Effector CD4-positive, alpha-beta T cell (primary cell): ENCODE measurements around the gene FZR1.
A peak's percentile ranks its signal among the peaks of the same experiment; 100 is the strongest.
"Not testable (repeated sequence)": the region's sequence is repeated elsewhere in the genome, so short reads cannot be mapped to it uniquely, and the experiment has no call there.

Source experiments
- DNase-seq: peaks from one replicate; pipeline ENCODE4 v3.0.0-alpha.2; 2020

FZR1 gene

GRCh38 chr19:3497757-3498520 lies 8.2 kb upstream of the FZR1 start:
- DNase-seq, result no peak

- DNase-seq, result no peak
Observed at GRCh38 chr19:3499738-3500428, 6.2 kb upstream of the FZR1 start.

DNA sequence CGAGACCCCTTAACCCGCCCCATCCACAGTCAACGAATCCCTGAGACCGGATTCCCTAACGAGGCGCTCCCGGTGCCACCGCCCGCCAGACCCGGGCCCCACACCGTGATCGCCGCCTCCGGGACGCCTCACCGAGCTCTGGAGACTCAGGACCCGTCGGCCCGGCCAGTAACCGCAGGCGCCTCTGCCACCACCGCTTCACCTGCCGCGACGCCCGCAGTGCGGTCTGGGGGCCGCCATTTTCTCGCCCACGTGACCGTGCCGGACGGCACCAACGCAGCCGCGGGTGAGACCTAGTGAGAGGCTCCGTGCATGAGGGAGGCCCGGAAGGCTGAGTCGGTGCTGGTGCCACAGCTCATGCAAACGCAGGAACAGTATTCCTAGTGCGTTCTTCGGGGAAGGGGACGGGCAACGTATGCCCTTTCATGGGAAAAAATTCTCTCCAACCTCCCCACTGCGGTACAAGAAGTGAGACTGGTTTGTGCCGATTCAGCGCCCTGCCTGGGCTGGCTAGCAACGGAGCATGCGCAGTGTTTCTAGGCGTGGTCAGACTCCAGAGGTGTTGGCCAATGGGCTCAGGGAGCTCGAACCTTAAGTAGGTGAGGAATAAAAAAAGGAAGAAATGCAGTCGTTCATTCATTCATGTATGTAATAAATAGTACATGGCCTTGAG lies 5.5 kb upstream of the FZR1 start, which contains the start of gene DOHH:
Gene DOHH (minus strand): TSS at position 246 of the 673 bp plus-strand sequence. CDS start 3,860 bp downstream, outside the sequence.
- peak; percentile 92 for DNase-seq

GRCh38 chr19:3501780-3502179 lies 4.3 kb upstream of the FZR1 start:
- no peak for DNase-seq

DNA sequence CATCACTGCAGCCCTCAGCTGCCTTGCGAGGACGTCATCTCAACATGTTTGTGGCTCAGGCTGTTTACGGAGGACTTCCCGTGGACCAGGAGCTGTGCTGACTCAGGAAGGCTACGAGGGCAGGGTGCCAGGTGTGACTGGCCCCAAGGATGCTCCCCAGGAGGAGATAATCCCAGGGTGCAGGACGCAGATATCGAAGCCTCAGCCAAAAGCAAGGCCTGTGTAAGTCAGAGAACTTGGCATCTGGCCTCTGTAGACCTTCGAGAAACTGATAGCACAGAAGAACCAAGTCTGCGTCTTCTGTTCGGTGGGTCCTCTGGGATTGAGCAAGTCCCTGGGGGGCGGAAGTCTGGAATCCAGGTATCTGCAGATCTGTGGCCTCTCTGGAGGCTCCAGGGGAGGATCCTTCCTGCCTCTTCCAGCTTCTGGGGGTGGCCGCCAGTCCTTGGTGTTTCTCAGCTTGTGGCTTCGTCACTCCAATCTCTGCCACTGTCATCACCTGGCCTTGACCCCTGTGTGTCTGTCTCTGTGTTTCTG lies 3.0 kb upstream of the FZR1 start:
- DNase-seq, result no peak

- DNase-seq, result no peak
Observed at GRCh38 chr19:3504735-3505134, 1.4 kb upstream of the FZR1 start.

GRCh38 chr19:3506384-3507340 lies 551 bp downstream of the FZR1 start:
- peak; percentile 21 for DNase-seq

DNA sequence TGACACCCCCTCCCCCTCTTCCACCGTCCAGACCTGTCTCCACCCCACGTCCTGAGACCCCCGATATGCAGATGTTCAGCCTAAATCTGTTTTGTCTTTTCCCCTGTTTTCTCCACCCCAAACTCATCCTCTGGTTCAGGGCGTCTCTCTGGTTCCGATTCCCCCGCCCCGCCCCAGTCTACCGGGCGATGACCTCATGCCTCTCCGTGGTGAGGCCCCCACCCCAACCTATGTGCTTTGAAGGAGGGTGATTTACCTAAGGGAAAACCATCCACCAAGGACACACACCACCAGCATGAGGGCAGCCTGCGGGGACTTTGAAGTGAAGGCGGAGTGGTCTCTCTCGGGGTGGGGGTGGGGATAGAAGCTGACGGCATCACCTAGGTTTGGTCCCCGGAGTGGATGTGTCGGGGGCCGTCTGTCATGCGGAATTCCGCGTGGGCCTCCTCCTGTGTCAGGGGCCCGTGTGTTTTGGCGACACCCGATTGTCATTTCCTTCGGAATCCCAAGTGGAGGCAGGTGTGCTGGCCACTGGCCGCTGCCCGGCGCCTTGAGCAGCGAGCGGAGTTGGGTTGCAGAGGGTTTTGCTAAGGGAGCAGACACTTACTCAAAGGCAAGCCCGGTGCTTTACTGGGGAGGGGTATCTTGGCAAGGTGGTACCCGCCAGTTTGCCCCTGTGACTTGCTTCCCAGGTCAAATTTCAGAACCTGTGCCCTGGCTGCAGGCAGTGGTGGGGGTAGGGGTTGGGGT lies 1.4 kb downstream of the FZR1 start:
- DNase-seq, result peak; percentile 40

- not testable (repeated sequence) for DNase-seq
Observed at GRCh38 chr19:3508121-3508661, 2.1 kb downstream of the FZR1 start.

DNA sequence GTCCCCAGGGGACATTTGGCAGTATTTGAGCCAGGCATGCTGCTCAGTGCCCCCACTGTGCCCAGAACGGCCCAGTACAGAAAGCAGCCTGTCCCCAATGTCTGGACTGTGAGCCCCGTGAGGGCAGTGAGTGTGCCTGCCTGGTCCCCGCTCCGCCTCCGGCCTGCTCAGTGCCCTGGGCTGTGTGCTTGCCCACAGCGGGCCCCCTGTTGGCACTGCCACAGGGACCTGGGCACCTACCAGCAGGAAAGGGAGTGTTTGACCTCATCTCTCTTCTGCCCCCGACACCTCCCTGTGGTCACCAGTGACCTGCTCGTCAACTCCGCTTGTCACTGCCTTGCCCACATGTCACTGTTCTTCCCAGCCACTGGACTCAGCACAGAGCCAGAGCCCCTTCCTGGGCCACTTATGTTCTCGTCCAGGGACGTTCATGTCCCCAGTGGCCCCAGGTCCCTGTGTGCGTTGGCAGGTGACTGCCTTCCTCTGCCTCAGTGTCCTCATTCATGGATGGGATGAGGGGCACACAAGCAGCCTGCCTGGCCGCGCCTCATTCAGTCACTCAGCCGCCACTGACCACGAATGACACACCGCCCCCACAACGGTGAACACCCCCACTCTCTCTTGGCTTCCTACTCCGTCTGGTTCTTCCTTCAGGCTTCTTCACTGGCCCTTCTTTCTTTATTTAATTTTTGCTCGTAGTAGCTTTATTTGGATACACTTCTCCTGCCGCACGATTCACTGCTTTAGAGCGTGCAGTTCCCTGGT lies 2.8 kb downstream of the FZR1 start:
- DNase-seq, result no peak

DNA sequence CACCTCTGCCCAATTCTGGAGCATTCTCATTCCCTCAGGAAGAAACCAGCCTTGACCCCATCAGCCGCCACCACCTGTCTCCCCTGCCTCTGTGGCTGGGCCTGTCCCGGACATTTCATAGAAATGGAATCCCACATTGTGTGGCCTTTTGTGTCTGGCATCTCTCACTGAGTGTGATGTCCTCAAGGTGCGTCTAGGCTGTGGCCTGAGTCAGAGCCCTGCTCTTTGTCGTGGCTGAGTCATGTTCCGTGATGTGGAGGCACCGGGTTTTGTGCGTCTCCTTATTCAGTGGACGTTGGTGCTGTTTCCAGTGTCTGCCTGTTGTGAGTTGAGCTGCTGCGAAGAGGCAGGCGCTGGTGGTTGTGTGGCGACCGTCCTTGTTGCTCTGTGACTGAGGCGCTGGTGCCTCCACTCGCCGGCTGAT lies 3.5 kb downstream of the FZR1 start:
- no peak for DNase-seq

DNA sequence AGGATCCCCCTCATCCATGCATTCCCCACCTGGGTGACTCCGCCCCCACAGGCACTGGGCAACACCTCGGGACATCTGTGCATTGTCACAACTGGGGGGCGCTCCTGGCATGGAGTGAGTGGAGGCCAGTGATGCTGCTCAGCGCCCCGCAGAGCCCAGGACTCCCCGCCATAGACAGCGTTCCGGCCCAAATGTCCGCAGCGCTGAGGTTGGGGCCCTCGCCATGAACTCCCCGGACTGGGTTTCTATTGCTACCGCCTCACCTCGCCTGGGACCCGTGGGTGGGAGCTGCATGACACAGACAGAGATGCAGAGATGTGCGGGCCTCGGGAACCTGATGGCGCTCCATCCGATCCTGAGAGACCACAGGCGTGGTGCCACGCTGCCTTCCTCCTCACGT lies 4.6 kb downstream of the FZR1 start:
- DNase-seq, result no peak

DNA sequence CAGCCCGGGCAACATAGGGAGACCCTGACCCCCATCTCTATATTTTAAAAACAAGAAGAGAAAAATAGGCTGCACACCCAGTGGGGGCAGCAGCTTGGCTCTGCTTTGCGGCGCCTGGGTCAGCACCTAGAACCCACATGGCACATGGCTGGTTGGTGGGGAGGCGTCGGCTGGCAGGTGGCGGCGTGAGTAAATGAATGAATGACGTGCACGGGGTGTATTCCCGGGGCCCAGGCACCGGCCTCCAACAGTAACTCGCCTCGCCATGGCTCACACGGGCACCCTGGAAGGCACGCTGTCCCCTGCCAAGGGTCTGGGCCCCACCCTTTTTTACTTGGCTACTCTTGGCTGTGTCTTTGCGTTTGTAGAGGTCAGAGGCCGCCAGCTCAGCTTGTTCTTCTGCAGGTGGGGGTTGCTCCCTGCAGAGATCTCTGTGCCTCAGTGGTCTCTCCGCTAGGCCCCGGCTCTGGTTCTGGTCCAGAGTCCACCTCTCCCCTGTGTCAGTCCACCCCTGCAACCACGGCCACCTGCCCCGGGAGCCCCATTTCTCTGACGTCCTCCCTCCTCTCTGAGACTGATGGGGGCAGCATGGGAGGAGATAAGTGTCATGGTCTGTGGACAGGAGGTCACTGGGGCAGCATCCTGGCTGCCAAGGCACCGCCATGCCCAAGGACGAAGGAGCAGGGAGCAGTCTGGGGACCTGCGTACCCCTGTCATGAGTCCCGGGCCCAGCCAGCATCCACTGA lies 5.6 kb downstream of the FZR1 start:
- DNase-seq, result no peak

GRCh38 chr19:3512562-3513228 lies 6.6 kb downstream of the FZR1 start:
- no peak for DNase-seq

DNA sequence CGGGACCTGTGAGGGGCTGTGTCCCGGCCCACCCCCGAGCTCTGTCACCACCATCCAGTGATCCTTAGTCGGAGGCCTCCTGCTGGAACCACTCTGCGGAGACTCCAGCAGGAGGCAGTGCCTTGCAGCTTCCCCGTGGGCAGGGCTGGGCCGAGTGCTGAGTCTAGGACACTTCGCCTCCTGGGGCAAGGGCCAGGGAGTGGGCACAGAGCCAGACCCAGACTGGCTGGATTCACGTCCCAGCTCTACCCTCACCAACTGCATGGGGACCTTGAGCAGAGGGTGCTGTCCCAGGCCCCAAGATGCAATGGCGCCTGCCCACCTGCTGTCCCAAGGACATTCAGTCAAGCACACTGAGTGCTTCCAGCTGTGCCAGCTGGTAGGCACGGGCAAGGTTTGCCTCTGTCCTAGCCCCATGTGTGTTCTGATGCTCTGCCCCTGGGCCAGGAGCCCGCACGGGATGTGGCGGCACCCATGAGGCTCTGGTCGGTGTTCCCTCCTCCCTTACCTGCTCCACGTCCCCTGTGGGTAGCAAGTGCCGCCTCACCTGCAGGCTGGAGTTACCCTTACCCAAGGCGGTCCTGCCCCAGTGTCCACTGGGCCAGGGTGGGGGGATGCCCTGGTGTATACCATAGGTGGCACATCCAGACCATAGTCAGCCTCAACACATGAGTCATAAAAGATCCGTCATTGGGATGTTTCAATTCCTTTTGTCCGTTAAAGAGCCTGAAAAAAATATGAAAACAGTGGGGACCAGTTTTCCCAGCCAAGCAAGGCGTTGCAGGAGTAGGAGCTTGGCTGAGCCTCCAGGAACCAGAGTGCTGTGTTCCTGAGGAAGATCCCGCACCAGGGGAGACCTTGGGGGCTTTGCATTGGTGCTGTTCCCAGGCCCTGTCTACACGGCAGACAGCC lies 7.4 kb downstream of the FZR1 start:
- no peak for DNase-seq

DNA sequence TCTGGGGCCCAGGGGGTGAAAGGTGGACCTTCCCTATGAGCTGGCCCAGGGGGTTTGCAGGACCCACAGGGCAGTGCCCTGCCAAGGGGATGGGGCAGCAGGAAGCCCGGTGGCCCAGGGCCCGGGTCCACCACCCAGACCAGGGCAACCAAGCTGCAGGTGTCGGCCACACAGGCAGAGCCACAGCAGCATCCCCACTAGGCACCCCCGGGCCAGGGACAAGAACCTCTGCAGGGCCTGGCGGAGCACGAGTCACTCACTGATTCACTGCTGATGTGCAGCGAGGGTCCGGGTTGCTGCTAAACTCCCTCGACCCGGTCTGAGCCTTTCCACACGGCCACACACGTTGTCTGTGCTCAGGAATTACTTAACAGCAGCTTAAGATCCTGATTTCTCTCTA lies 8.8 kb downstream of the FZR1 start:
- DNase-seq, result no peak

DNA sequence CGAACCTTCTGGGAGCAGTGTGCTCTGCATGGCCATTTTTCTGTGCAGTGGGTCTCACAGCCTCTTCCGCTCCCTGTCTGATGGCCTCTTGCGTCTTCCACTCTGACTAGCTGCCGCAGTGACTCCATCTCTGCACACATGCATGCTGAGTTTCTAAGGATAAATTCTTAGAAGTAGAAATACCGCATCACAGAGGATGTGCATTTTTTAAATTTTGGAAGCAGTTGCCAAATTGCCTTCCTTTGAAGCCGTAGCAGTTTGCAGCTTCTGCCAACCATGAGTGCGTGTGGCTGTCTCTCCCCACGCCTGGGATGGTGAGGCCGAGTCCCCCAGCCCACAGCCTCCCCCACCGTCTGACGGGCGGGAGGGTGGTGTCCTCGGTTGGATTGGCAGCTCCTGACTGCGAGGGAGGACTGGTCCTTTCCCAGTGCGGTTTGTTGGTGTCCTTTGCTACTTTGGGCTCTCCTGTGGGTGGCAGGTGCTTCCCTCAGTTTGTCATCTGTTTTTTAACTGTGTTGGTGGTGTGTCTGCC lies 9.8 kb downstream of the FZR1 start:
- no peak for DNase-seq
